MV-4-11 (cell line): Measurements from ENCODE around the gene AUTS2.
"Not testable (repeated sequence)": the region's sequence is repeated elsewhere in the genome, so short reads cannot be mapped to it uniquely, and the experiment has no call there.

Experiments
- DNase-seq: peaks from one replicate; lab custom pipeline; 2025; lab: John Stamatoyannopoulos, UW

AUTS2 gene

GRCh38 chr7:70578131-70578530 lies 979.9 kb downstream of the AUTS2 start:
- DNase-seq = no peak

GRCh38 chr7:70579397-70580097 lies 981.3 kb downstream of the AUTS2 start:
- DNase-seq = no peak

GRCh38 chr7:70580161-70580560 lies 981.9 kb downstream of the AUTS2 start:
- DNase-seq = no peak

- no peak for DNase-seq
Measured at GRCh38 chr7:70582927-70583895, 984.9 kb downstream of the AUTS2 start.

GRCh38 chr7:70583965-70584883 lies 985.9 kb downstream of the AUTS2 start:
- no peak for DNase-seq

GRCh38 chr7:70585071-70585470 lies 986.8 kb downstream of the AUTS2 start:
- no peak for DNase-seq

GRCh38 chr7:70586822-70587221 lies 988.5 kb downstream of the AUTS2 start:
- no peak for DNase-seq

GRCh38 chr7:70587739-70588138 lies 989.5 kb downstream of the AUTS2 start:
- DNase-seq = no peak

- no peak for DNase-seq
Measured at GRCh38 chr7:70588191-70588921, 990.1 kb downstream of the AUTS2 start.

GRCh38 chr7:70589010-70589409 lies 990.7 kb downstream of the AUTS2 start:
- DNase-seq = no peak

GRCh38 chr7:70589590-70589989 lies 991.3 kb downstream of the AUTS2 start:
- no peak for DNase-seq

- no peak for DNase-seq
Measured at GRCh38 chr7:70590126-70590854, 992.0 kb downstream of the AUTS2 start.

- DNase-seq = no peak
Measured at GRCh38 chr7:70591643-70592042, 993.4 kb downstream of the AUTS2 start.

- no peak for DNase-seq
Measured at GRCh38 chr7:70592171-70592570, 993.9 kb downstream of the AUTS2 start.

- no peak for DNase-seq
Measured at GRCh38 chr7:70594170-70594569, 995.9 kb downstream of the AUTS2 start.

- not testable (repeated sequence) for DNase-seq
Measured at GRCh38 chr7:70594885-70595284, 996.6 kb downstream of the AUTS2 start.

- DNase-seq = no peak
Measured at GRCh38 chr7:70595370-70595754, 997.1 kb downstream of the AUTS2 start.

GRCh38 chr7:70595755-70596597 lies 997.7 kb downstream of the AUTS2 start:
- DNase-seq = no peak

- DNase-seq = no peak
Measured at GRCh38 chr7:70596598-70596913, 998.3 kb downstream of the AUTS2 start.

GRCh38 chr7:70597066-70597465 lies 998.8 kb downstream of the AUTS2 start:
- DNase-seq = no peak
